Stomach smooth muscle (tissue), 2 donors: ENCODE measurements around the gene DCX.

Experiments used
- H3K27ac ChIP-seq: one replicate; pipeline ENCODE4 v1.7.0; 2013; ENCODE audit warnings: mild to moderate bottlenecking, low read length, inconsistent platforms
- H3K27me3 ChIP-seq, 2 donors: one replicate each; pipeline ENCODE4 v1.7.0; 2013; ENCODE audit warnings: low read length in 2 of 2; ENCODE audit not compliant: insufficient read depth in 2 of 2, control insufficient read depth in 1 of 2
- H3K36me3 ChIP-seq, 2 donors: one replicate each; pipeline ENCODE4 v1.7.0; 2013; ENCODE audit warnings: low read length in 2 of 2; ENCODE audit not compliant: control insufficient read depth in 2 of 2, insufficient read depth in 2 of 2
- H3K4me1 ChIP-seq: one replicate; pipeline ENCODE4 v1.7.0; 2013; ENCODE audit warnings: low read length; ENCODE audit not compliant: control insufficient read depth, insufficient read depth
- H3K4me3 ChIP-seq, 2 donors: one replicate each; pipeline ENCODE4 v1.7.0; 2013; ENCODE audit warnings: low read length in 2 of 2
- H3K9ac ChIP-seq, 2 donors: one replicate each; pipeline ENCODE4 v1.7.0; 2013; ENCODE audit warnings: low read length in 2 of 2, mild to moderate bottlenecking in 1 of 2
- H3K9me3 ChIP-seq, 2 donors: one replicate each; pipeline ENCODE4 v1.7.0; 2013; ENCODE audit warnings: low read length in 2 of 2; ENCODE audit not compliant: control insufficient read depth in 2 of 2
- donor health status: healthy.
- donor health status: Pancreatic carcinoma.

DCX gene

DNA sequence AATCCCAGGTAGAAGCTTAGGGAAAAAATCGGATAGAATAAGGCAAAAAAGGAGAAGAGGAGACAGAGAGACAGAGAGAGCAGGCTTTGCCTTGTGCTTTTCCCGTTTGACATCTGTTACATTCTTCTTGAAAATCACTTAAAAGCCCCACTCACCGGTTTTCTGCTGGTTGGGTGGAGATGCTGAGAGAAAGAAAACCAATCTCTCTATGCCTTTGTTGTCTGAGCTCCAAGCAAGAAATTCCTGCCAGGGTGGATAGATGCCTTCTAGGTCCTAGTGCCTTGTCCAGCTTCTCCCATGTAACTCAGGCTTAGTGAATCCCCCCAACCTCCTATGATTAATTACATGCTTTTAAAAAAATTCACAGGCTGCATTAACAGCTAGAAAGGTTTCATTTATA is at the start of gene DCX:
DCX (minus strand) TSS at position 210 of the 400 bp plus-strand sequence. CDS start 1,794 bp downstream, outside the sequence.
- Histone ChIP-seq H3K9ac (no peak within 1 kb of the TSS), H3K27me3 (peaks cover 9 to 21% of the 10 kb centered on the region in 2 donors), H3K4me1 (no peaks in the 10 kb centered on the region), H3K4me3 (no peak within 1 kb of the TSS), H3K36me3 (no peaks in the 10 kb centered on the region), H3K27ac (no peak within 1 kb of the TSS), H3K9me3 (no peaks in the 10 kb centered on the region)

DNA sequence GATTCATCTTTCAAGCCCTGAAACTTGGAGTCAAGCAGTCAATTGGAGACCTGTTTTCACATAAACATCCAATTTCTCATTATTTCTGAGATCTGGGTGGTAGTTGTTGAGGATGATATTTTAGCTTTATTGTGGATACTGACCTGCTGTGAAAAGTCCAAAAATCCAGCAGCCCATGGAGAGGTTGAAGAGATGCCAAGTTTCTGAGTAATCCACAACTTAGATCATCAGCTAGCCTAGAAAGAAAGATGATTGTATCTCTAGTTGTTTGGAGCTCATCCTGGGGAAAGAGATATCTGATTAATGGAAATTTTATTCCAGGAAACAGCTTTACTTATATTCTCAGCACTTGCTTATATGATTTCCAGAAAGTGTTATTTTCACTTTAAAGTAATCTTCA is 48.6 kb upstream of the DCX start:
- Histone ChIP-seq H3K36me3 (no peaks in the 10 kb centered on the region), H3K4me3 (no peak overlapping the region), H3K9me3 (no peaks in the 10 kb centered on the region), H3K27ac (no peak overlapping the region), H3K4me1 (no peaks in the 10 kb centered on the region), H3K27me3 (no peaks in the 10 kb centered on the region), H3K9ac (no peak overlapping the region)

DNA sequence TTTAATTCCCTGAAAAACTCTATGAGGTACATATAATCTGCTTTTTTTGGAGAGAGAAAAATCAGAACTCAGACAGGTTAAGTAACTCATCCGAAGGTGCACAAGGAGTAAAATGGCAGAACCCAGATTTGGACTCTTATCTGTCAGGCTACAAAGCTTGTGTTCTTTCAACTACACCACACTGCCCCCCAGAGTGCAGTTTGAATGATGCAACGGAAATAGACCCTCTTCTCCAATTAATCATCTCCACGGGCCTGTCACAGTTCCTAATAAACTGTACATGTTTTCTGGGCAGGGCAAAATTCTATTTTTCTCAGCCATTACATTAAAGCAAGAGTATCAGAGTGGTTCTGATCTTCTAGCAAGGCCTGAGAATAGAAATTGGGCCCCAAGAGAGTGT is 35.3 kb upstream of the DCX start:
- no peaks in the 10 kb centered on the region for H3K36me3 ChIP-seq
- H3K4me3 ChIP-seq, result no peak overlapping the region
- H3K9me3 ChIP-seq, result no peaks in the 10 kb centered on the region
- H3K27me3 ChIP-seq, result peaks cover 0 to 3% of the 10 kb centered on the region in 2 donors
- no peak overlapping the region for H3K9ac ChIP-seq
- no peak overlapping the region for H3K27ac ChIP-seq
- no peaks in the 10 kb centered on the region for H3K4me1 ChIP-seq

DNA sequence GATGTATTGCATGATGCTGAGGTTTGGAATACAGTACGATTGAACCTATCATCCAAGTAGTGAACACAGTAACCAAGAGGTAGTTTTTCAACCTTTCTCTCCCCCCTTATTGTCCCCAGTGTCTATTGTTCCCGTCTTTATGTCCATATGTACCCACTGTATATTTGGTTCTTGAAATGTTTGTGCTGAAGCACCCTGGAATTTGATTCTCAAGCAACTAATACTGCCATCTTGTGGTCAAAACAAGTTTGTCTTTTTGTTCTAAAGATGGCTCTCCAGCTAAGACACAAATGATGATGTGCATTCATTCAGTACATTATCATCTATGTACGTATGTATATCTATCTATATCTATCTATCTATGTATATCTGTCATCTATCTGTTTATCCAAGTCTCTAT is 33.5 kb upstream of the DCX start:
- Histone ChIP-seq H3K36me3 (no peaks in the 10 kb centered on the region), H3K27ac (no peak overlapping the region), H3K4me3 (no peak overlapping the region), H3K9ac (no peak overlapping the region), H3K4me1 (no peaks in the 10 kb centered on the region), H3K27me3 (peaks cover 0 to 10% of the 10 kb centered on the region in 2 donors), H3K9me3 (no peaks in the 10 kb centered on the region)

DNA sequence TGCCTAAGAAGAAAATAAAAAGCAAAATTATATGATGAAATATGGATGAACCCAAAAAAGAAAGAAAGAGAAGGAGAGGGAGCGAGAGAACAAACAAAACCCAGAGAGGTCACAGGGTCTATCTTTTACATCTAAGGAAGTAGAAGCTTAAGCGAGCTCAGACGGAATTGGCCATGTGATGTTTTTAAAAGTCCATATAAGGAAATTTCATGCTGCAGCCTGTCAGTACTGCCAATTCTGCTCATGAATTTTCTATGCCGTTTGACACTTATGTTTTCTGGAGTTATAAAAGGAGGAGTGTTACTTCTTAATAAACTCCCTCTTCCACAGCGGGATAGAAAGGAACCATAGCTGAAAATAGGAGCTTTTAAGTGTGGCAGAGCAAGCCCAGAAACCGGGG is 32.9 kb upstream of the DCX start:
- Histone ChIP-seq H3K4me3 (no peak overlapping the region), H3K4me1 (no peaks in the 10 kb centered on the region), H3K27me3 (peaks cover 0 to 10% of the 10 kb centered on the region in 2 donors), H3K9me3 (no peaks in the 10 kb centered on the region), H3K36me3 (no peaks in the 10 kb centered on the region), H3K9ac (no peak overlapping the region), H3K27ac (no peak overlapping the region)

DNA sequence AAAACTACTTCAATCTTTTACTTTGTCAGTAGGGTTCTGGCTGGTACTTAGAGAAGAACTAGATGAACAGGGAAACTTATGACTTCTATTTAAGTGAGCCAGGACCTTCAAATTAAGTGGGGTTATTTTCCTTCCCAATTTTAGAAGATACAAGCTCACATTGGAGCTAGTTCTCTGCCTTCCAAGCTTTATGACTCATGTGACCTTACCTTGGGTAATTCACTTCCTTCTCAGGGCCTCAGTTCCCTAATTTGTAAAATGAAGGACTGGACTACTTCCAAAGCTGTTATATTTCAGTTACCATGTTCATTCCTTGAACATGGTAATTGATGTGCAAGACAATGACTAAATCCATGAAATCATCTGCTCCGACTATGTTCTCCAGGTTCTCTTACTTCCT is 32.0 kb upstream of the DCX start:
- H3K27me3 ChIP-seq, result peaks cover 0 to 10% of the 10 kb centered on the region in 2 donors
- H3K9me3 ChIP-seq, result no peaks in the 10 kb centered on the region
- H3K36me3 ChIP-seq, result no peaks in the 10 kb centered on the region

DNA sequence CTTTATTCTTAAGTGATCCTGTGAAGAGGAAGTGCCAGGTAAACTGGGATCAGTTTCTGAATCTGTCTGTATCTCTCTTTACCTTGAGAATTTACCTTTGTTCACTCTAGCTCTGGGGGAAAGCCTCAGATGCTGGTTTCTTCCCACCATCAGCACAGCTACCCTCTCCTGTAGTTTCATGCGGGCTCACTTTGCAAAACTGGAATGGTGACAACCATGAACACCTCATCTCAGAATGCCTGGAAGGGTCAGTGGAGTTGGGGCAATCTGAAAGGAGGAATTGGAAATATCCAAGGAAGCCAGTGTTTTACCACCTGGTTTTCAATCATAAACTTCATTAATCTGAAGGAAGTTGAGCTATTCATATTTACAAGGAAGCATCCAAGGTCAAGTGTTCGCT is 30.8 kb upstream of the DCX start:
- peaks cover 0 to 11% of the 10 kb centered on the region in 2 donors for H3K27me3 ChIP-seq

More for the DNA sequence above, 32.0 kb upstream of the DCX start:
- H3K4me1 ChIP-seq, result no peaks in the 10 kb centered on the region
- H3K4me3 ChIP-seq, result no peak overlapping the region
- H3K27ac ChIP-seq, result no peak overlapping the region
- H3K9ac ChIP-seq, result no peak overlapping the region

DNA sequence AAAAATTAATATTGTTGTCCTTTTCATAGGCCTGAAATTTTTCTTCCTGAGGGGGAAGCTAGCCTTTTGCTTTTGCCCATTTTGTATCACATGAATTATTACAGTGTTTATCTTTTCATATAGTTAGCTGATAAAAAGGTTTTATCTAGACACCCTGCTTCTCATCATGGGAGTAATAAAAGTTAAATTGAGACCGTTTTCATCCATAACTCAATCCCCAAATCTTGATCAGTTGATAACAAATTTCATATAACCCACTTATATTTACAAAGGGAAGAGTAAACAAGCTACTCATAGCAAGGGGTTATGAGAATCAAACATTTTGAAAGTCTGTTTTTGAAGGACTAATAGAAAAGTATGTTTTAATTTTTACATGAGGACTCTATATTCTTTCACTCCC is 23.5 kb upstream of the DCX start:
- Histone ChIP-seq H3K4me3 (no peak overlapping the region), H3K27ac (no peak overlapping the region), H3K4me1 (no peaks in the 10 kb centered on the region), H3K27me3 (peaks cover 0 to 3% of the 10 kb centered on the region in 2 donors), H3K9ac (no peak overlapping the region), H3K36me3 (no peaks in the 10 kb centered on the region), H3K9me3 (no peaks in the 10 kb centered on the region)

More for the DNA sequence above, 30.8 kb upstream of the DCX start:
- Histone ChIP-seq H3K9me3 (no peaks in the 10 kb centered on the region), H3K36me3 (no peaks in the 10 kb centered on the region), H3K9ac (no peak overlapping the region), H3K4me1 (no peaks in the 10 kb centered on the region), H3K27ac (no peak overlapping the region), H3K4me3 (no peak overlapping the region)

DNA sequence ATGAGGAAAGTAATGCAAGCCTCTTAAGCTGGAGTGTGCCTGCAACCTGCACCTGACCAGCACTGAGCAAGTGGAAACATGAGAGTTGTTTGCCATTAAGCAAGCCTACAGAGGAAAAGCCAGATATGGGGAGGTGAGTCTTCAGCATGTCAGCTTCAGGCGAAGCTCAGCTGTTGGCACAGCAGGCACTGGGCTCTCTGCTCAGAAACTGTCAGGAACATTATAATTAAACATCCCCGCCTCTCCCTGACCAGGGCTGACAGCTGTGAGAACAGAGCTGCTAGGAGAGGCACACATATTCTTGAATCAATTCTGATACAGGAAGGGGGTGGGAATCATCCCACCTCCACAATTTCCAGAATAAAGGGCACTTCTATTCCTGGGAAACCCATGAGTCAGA is 19.0 kb upstream of the DCX start:
- Histone ChIP-seq H3K27me3 (no peaks in the 10 kb centered on the region), H3K9ac (no peak overlapping the region), H3K4me3 (no peak overlapping the region), H3K4me1 (no peaks in the 10 kb centered on the region), H3K9me3 (no peaks in the 10 kb centered on the region), H3K36me3 (no peaks in the 10 kb centered on the region), H3K27ac (no peak overlapping the region)

DNA sequence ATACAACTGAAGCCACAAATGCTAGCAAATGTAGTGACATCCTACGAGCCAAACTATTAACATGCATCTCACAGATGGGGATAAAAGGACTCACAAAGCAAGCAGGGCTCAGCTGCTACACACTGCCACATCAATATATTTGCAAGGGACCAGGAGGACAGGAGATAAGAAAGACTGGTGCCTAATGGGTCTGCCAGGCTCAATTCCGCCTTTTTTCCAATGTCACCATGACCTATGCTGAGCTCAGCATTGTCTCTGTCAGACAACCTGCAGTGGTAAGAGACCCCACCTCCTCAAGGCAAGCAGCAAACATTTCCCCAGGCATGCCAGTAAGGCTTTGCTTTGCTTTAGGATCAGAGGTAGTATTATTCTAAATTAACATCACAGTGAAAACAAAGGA is 435 bp downstream of the DCX start:
- Histone ChIP-seq H3K4me1 (no peaks in the 10 kb centered on the region), H3K9ac (no peak overlapping the region), H3K27ac (no peak overlapping the region), H3K36me3 (no peaks in the 10 kb centered on the region), H3K9me3 (no peaks in the 10 kb centered on the region), H3K4me3 (no peak overlapping the region), H3K27me3 (peaks cover 9 to 21% of the 10 kb centered on the region in 2 donors)

DNA sequence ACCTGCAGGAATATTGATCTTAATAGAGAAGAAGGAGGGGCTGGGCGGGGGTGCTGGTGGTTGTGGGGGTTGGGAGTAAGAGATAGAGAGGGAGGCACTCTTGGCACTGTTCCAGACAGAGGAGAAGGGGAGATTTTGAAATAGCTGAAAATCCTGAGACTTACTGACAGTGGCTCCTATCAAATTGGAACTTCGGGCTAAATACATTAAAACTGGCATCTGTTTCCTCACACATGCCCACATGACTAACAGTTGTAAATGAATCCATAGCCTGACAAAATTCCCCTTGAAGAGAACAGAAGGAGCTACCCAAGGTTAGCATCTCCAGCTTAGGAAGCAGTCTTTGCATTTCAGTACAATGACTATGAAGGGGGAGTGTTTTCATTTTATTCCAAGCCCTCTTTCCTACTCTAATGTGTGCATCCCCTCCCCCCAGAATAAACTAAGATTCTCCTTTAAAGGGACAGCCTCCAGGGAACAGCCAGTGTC is 1.4 kb downstream of the DCX start:
- no peak overlapping the region for H3K27ac ChIP-seq
- H3K4me3 ChIP-seq, result no peak overlapping the region
- H3K9me3 ChIP-seq, result no peaks in the 10 kb centered on the region
- no peaks in the 10 kb centered on the region for H3K4me1 ChIP-seq
- H3K9ac ChIP-seq, result no peak overlapping the region
- H3K27me3 ChIP-seq, result peaks cover 9 to 17% of the 10 kb centered on the region in 2 donors
- H3K36me3 ChIP-seq, result no peaks in the 10 kb centered on the region
